HG03066 (cell line): Measurements from ENCODE around the gene CD4.

Source experiments
- ATAC-seq: cut with Tn5 transposase; IDR thresholded peaks from one replicate; pipeline ENCODE4 v1.9.1; 2021; ENCODE audit warnings: low read depth; ENCODE audit not compliant: unreplicated experiment

The CD4 gene

GRCh38 chr12:6826734-6827436 is 37.6 kb downstream of the CD4 start:
- no peak for ATAC-seq

GRCh38 chr12:6827437-6827911 is 38.1 kb downstream of the CD4 start:
- no peak for ATAC-seq

GRCh38 chr12:6827982-6828780 is 38.9 kb downstream of the CD4 start, which contains the start of gene P3H3:
Gene P3H3, plus strand, starts transcription at chr12:6828407. Its CDS starts 34 bp downstream, at chr12:6828441.
- ATAC-seq, result no peak

- no peak for ATAC-seq
These were observed 39.6 kb downstream of the CD4 start for GRCh38 chr12:6828781-6829535.

GRCh38 chr12:6829536-6830220 is 40.4 kb downstream of the CD4 start:
- ATAC-seq, result no peak

- no peak for ATAC-seq
These were observed 41.1 kb downstream of the CD4 start for GRCh38 chr12:6830286-6830890.

- no peak for ATAC-seq
These were observed 41.7 kb downstream of the CD4 start for GRCh38 chr12:6830999-6831398.

- ATAC-seq, result no peak
These were observed 42.2 kb downstream of the CD4 start for GRCh38 chr12:6831450-6831995.

- no peak for ATAC-seq
These were observed 42.8 kb downstream of the CD4 start for GRCh38 chr12:6832125-6832524.

GRCh38 chr12:6833189-6833890 is 44.0 kb downstream of the CD4 start:
- no peak for ATAC-seq

GRCh38 chr12:6834254-6834653 is 44.9 kb downstream of the CD4 start:
- ATAC-seq, result no peak

- ATAC-seq, result no peak
These were observed 45.5 kb downstream of the CD4 start for GRCh38 chr12:6834873-6835272.

- ATAC-seq, result no peak
These were observed 47.5 kb downstream of the CD4 start for GRCh38 chr12:6836851-6837250.

- no peak for ATAC-seq
These were observed 48.2 kb downstream of the CD4 start for GRCh38 chr12:6837370-6838060.

GRCh38 chr12:6838854-6839253 is 49.5 kb downstream of the CD4 start:
- ATAC-seq, result no peak

- peak; percentile 89 for ATAC-seq
These were observed 50.3 kb downstream of the CD4 start for GRCh38 chr12:6839482-6840201.

GRCh38 chr12:6840330-6840729 is 51.0 kb downstream of the CD4 start:
- no peak for ATAC-seq
